T-helper 1 cell treated with Interleukin-12 subunit alpha and Interleukin-12 subunit beta and Interleukin-4 antibody, amounts not matched to agents 30 μg/mL and 1 μg/mL, for 36 hours (primary cell): ENCODE results near the gene ABCB6.
A peak's percentile ranks its signal among the peaks of the same experiment; 100 is the strongest.

Experiments
- H3K27ac Mint-ChIP-seq: one replicate; pipeline ENCODE4 v1.8.0; 2021; ENCODE audit warnings: mild to moderate bottlenecking, mixed read lengths
- H3K27me3 Mint-ChIP-seq: one replicate; pipeline ENCODE4 v1.8.0; 2021; ENCODE audit warnings: low read depth, mixed read lengths
- H3K36me3 Mint-ChIP-seq: one replicate; pipeline ENCODE4 v1.8.0; 2021; ENCODE audit warnings: low read depth, mixed read lengths
- H3K4me1 Mint-ChIP-seq: one replicate; pipeline ENCODE4 v1.8.0; 2021; ENCODE audit warnings: low read depth, mixed read lengths
- H3K4me3 Mint-ChIP-seq: one replicate; pipeline ENCODE4 v1.8.0; 2021; ENCODE audit warnings: mild to moderate bottlenecking, moderate library complexity, mixed read lengths
- H3K9me3 Mint-ChIP-seq: one replicate; pipeline ENCODE4 v1.8.0; 2021; ENCODE audit warnings: mixed read lengths

Gene ABCB6

GRCh38 chr2:219250049-219250781 is 31.5 kb upstream of the ABCB6 start:
- Mint-ChIP-seq H3K9me3 (no peaks in the 10 kb centered on the region), H3K27ac (peak overlapping the region; percentile 97), H3K27me3 (no peaks in the 10 kb centered on the region), H3K4me1 (peaks cover 66% of the 10 kb centered on the region), H3K36me3 (peaks cover 63% of the 10 kb centered on the region), H3K4me3 (peak overlapping the region; percentile 99)

GRCh38 chr2:219249203-219249980 is 30.6 kb upstream of the ABCB6 start:
- Mint-ChIP-seq H3K9me3 (no peaks in the 10 kb centered on the region), H3K27me3 (no peaks in the 10 kb centered on the region), H3K27ac (peak overlapping the region; percentile 94), H3K4me3 (peak overlapping the region; percentile 99), H3K4me1 (peaks cover 68% of the 10 kb centered on the region), H3K36me3 (peaks cover 63% of the 10 kb centered on the region)

GRCh38 chr2:219248845-219249202 is 30.1 kb upstream of the ABCB6 start:
- Mint-ChIP-seq H3K4me1 (peaks cover 69% of the 10 kb centered on the region), H3K27me3 (no peaks in the 10 kb centered on the region), H3K36me3 (peaks cover 63% of the 10 kb centered on the region), H3K27ac (peak overlapping the region; percentile 94), H3K9me3 (no peaks in the 10 kb centered on the region), H3K4me3 (peak overlapping the region; percentile 99)

GRCh38 chr2:219247678-219248642 is 29.2 kb upstream of the ABCB6 start:
- H3K4me1 Mint-ChIP-seq, result peaks cover 73% of the 10 kb centered on the region
- peak overlapping the region; percentile 99 for H3K4me3 Mint-ChIP-seq
- peaks cover 60% of the 10 kb centered on the region for H3K36me3 Mint-ChIP-seq
- H3K9me3 Mint-ChIP-seq, result no peaks in the 10 kb centered on the region
- H3K27ac Mint-ChIP-seq, result peak overlapping the region; percentile 94
- H3K27me3 Mint-ChIP-seq, result no peaks in the 10 kb centered on the region

- H3K27me3 Mint-ChIP-seq, result no peaks in the 10 kb centered on the region
- H3K4me3 Mint-ChIP-seq, result peak overlapping the region; percentile 99
- H3K36me3 Mint-ChIP-seq, result peaks cover 46% of the 10 kb centered on the region
- H3K4me1 Mint-ChIP-seq, result peaks cover 71% of the 10 kb centered on the region
- peak overlapping the region; percentile 94 for H3K27ac Mint-ChIP-seq
- H3K9me3 Mint-ChIP-seq, result no peaks in the 10 kb centered on the region
These were observed 27.8 kb upstream of the ABCB6 start for GRCh38 chr2:219246559-219246958.

- H3K4me1 Mint-ChIP-seq, result peaks cover 64% of the 10 kb centered on the region
- H3K27ac Mint-ChIP-seq, result peak overlapping the region; percentile 99
- peak overlapping the region; percentile 98 for H3K4me3 Mint-ChIP-seq
- H3K36me3 Mint-ChIP-seq, result peaks cover 39% of the 10 kb centered on the region
- H3K27me3 Mint-ChIP-seq, result no peaks in the 10 kb centered on the region
- H3K9me3 Mint-ChIP-seq, result no peaks in the 10 kb centered on the region
These were observed 27.1 kb upstream of the ABCB6 start for GRCh38 chr2:219245899-219246230.

GRCh38 chr2:219245148-219245898 is 26.6 kb upstream of the ABCB6 start, which contains the start of the genes GLB1L and STK16:
Gene GLB1L (minus strand): TSS chr2:219245444. CDS start chr2:219243573, 1,871 bp downstream.
Gene STK16 (plus strand): TSS chr2:219245479. CDS start chr2:219246000, 521 bp downstream.
- Mint-ChIP-seq H3K27me3 (no peaks in the 10 kb centered on the region), H3K4me3 (peak within 1 kb of the TSS; percentile 98), H3K36me3 (peaks cover 33% of the 10 kb centered on the region), H3K27ac (peak within 1 kb of the TSS; percentile 99), H3K9me3 (no peaks in the 10 kb centered on the region), H3K4me1 (peaks cover 60% of the 10 kb centered on the region)

GRCh38 chr2:219244789-219245147 is 26.0 kb upstream of the ABCB6 start:
- H3K4me1 Mint-ChIP-seq, result peaks cover 56% of the 10 kb centered on the region
- H3K27me3 Mint-ChIP-seq, result no peaks in the 10 kb centered on the region
- H3K27ac Mint-ChIP-seq, result peak overlapping the region; percentile 99
- H3K9me3 Mint-ChIP-seq, result no peaks in the 10 kb centered on the region
- H3K36me3 Mint-ChIP-seq, result peaks cover 28% of the 10 kb centered on the region
- peak overlapping the region; percentile 98 for H3K4me3 Mint-ChIP-seq

GRCh38 chr2:219243291-219243761 is 24.6 kb upstream of the ABCB6 start:
- Mint-ChIP-seq H3K27ac (peak overlapping the region; percentile 70), H3K36me3 (peaks cover 15% of the 10 kb centered on the region), H3K27me3 (no peaks in the 10 kb centered on the region), H3K4me1 (peaks cover 42% of the 10 kb centered on the region), H3K4me3 (peak overlapping the region; percentile 4), H3K9me3 (no peaks in the 10 kb centered on the region)

- Mint-ChIP-seq H3K27me3 (no peaks in the 10 kb centered on the region), H3K4me1 (peaks cover 33% of the 10 kb centered on the region), H3K9me3 (no peaks in the 10 kb centered on the region), H3K27ac (peak overlapping the region; percentile 5), H3K36me3 (peaks cover 57% of the 10 kb centered on the region), H3K4me3 (no peak overlapping the region)
These were observed 15.6 kb upstream of the ABCB6 start for GRCh38 chr2:219234331-219234730.

- peaks cover 42% of the 10 kb centered on the region for H3K36me3 Mint-ChIP-seq
- peaks cover 47% of the 10 kb centered on the region for H3K4me1 Mint-ChIP-seq
- no peaks in the 10 kb centered on the region for H3K9me3 Mint-ChIP-seq
- H3K27ac Mint-ChIP-seq, result peak overlapping the region; percentile 97
- peak overlapping the region; percentile 95 for H3K4me3 Mint-ChIP-seq
- no peaks in the 10 kb centered on the region for H3K27me3 Mint-ChIP-seq
These were observed 11.3 kb upstream of the ABCB6 start for GRCh38 chr2:219230059-219230540.

GRCh38 chr2:219229305-219230058 is 10.7 kb upstream of the ABCB6 start, which contains the start of the genes ANKZF1 and ATG9A:
Gene ANKZF1 (plus strand): TSS chr2:219229806. CDS start chr2:219230258, 452 bp downstream.
Gene ATG9A (minus strand): TSS chr2:219229636. CDS start chr2:219228024, 1,612 bp downstream.
- peaks cover 45% of the 10 kb centered on the region for H3K36me3 Mint-ChIP-seq
- peak within 1 kb of the TSS; percentile 95 for H3K4me3 Mint-ChIP-seq
- H3K4me1 Mint-ChIP-seq, result peaks cover 49% of the 10 kb centered on the region
- H3K27ac Mint-ChIP-seq, result peak within 1 kb of the TSS; percentile 97
- H3K9me3 Mint-ChIP-seq, result no peaks in the 10 kb centered on the region
- no peaks in the 10 kb centered on the region for H3K27me3 Mint-ChIP-seq

- H3K9me3 Mint-ChIP-seq, result no peaks in the 10 kb centered on the region
- peaks cover 46% of the 10 kb centered on the region for H3K36me3 Mint-ChIP-seq
- H3K4me3 Mint-ChIP-seq, result peak overlapping the region; percentile 84
- H3K27ac Mint-ChIP-seq, result peak overlapping the region; percentile 69
- H3K4me1 Mint-ChIP-seq, result peaks cover 47% of the 10 kb centered on the region
- no peaks in the 10 kb centered on the region for H3K27me3 Mint-ChIP-seq
These were observed 10.2 kb upstream of the ABCB6 start for GRCh38 chr2:219228911-219229304.
